ENCODE results near the gene KLK4. TPM values are rescaled to one million over a fixed set of nuclear protein-coding genes. Genes with fewer than 3 reads are reported as not detected.

Gene KLK4
- total RNA-seq, 1 experiment from 2014 or later = 0.84 TPM

GRCh38 chr19:50861010-50861409 is 50.2 kb downstream of the KLK4 start:
- Histone ChIP-seq H3K9me3 (ENCODE audit: control insufficient read depth in 1 of 2, insufficient read depth in 1 of 2, low read depth in 1 of 2, low read length in 2 of 2) (peaks cover 0 to 11% of the 10 kb centered on the region in 2 experiments; a peak in 1 of 4 replicates), H3K27ac (ENCODE audit: low read depth, low read length) (no peak overlapping the region), H3K4me1 (ENCODE audit: control insufficient read depth in 1 of 2, insufficient read depth in 2 of 2, low read length in 2 of 2) (no peaks in the 10 kb centered on the region), H2AFZ (ENCODE audit: low read depth, low read length, poor library complexity, severe bottlenecking) (no peak overlapping the region), H3K4me3 (replicated peaks in 1 of 2; ENCODE audit: low read depth in 1 of 2, low read length in 2 of 2) (no peak overlapping the region), H4K20me1 (ENCODE audit: insufficient read depth) (no peaks in the 10 kb centered on the region), H3K27me3 (ENCODE audit: insufficient read depth, low read length) (peaks cover 23% of the 10 kb centered on the region; the same call in 1 of the 2 replicates), H3K79me2 (ENCODE audit: insufficient read depth, low read length) (no peaks in the 10 kb centered on the region), H3K9me2 (ENCODE audit: insufficient read depth) (no peaks in the 10 kb centered on the region), H3K4me2 (ENCODE audit: low read length) (no peak overlapping the region), H3K9ac (ENCODE audit: low read length) (no peak overlapping the region), H3K36me3 (ENCODE audit: control insufficient read depth in 1 of 2, insufficient read depth in 2 of 2, low read length in 2 of 2) (no peaks in the 10 kb centered on the region)
- intact Hi-C loops (cut with micrococcal nuclease) = no loop called here
- BruUV-seq (replicated peaks) = no TSS peak
- TF ChIP-seq FOSL1 (IDR thresholded peaks at IDR 0.05; ENCODE audit: low read depth) (no peak), RAD21 (IDR thresholded peaks at IDR 0.05; ENCODE audit: low read depth) (no peak), POLR2AphosphoS5 (IDR thresholded peaks at IDR 0.05; ENCODE audit: low read depth, low read length) (no peak), CEBPB (IDR thresholded peaks at IDR 0.05; ENCODE audit: low read depth) (no peak), EZH2 (IDR thresholded peaks at IDR 0.05) (no peak), REST (IDR thresholded peaks at IDR 0.05; ENCODE audit: low read depth) (no peak), EZH2phosphoT487 (IDR thresholded peaks at IDR 0.05; ENCODE audit: borderline replicate concordance) (no peak), SIN3A (IDR thresholded peaks at IDR 0.05; ENCODE audit: low read depth) (no peak), EGR1 (IDR thresholded peaks at IDR 0.05; ENCODE audit: low read depth) (no peak), ELF1 (IDR thresholded peaks at IDR 0.05; ENCODE audit: borderline replicate concordance, low read depth) (no peak), YY1 (IDR thresholded peaks at IDR 0.05; ENCODE audit: extremely low read depth, insufficient replicate concordance, low read depth, low read length) (no peak), ZNF274 (IDR thresholded peaks at IDR 0.05; ENCODE audit: low read depth, low read length) (no peak), SP1 (IDR thresholded peaks at IDR 0.05; ENCODE audit: low read depth) (no peak), CBX3 (IDR thresholded peaks at IDR 0.05; ENCODE audit: low read depth) (no peak), TCF7L2 (IDR thresholded peaks at IDR 0.05; ENCODE audit: borderline replicate concordance, extremely low read depth, insufficient read depth, insufficient read length) (no peak), JUND (IDR thresholded peaks at IDR 0.05) (no peak), ZFX (IDR thresholded peaks at IDR 0.05) (no peak)
- TF ChIP-seq, protein P1, sequence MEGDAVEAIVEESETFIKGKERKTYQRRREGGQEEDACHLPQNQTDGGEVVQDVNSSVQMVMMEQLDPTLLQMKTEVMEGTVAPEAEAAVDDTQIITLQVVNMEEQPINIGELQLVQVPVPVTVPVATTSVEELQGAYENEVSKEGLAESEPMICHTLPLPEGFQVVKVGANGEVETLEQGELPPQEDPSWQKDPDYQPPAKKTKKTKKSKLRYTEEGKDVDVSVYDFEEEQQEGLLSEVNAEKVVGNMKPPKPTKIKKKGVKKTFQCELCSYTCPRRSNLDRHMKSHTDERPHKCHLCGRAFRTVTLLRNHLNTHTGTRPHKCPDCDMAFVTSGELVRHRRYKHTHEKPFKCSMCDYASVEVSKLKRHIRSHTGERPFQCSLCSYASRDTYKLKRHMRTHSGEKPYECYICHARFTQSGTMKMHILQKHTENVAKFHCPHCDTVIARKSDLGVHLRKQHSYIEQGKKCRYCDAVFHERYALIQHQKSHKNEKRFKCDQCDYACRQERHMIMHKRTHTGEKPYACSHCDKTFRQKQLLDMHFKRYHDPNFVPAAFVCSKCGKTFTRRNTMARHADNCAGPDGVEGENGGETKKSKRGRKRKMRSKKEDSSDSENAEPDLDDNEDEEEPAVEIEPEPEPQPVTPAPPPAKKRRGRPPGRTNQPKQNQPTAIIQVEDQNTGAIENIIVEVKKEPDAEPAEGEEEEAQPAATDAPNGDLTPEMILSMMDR (IDR thresholded peaks at IDR 0.05 in 2 of 3, conservative IDR thresholded peaks at IDR 0.05 in 1 of 3; ENCODE audit: borderline replicate concordance in 1 of 3, insufficient read depth in 1 of 3, low read depth in 2 of 3, low read length in 2 of 3) = no peak
- TF ChIP-seq, protein P2, sequence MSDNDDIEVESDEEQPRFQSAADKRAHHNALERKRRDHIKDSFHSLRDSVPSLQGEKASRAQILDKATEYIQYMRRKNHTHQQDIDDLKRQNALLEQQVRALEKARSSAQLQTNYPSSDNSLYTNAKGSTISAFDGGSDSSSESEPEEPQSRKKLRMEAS (IDR thresholded peaks at IDR 0.05) = no peak
- TF ChIP-seq, protein P3, sequence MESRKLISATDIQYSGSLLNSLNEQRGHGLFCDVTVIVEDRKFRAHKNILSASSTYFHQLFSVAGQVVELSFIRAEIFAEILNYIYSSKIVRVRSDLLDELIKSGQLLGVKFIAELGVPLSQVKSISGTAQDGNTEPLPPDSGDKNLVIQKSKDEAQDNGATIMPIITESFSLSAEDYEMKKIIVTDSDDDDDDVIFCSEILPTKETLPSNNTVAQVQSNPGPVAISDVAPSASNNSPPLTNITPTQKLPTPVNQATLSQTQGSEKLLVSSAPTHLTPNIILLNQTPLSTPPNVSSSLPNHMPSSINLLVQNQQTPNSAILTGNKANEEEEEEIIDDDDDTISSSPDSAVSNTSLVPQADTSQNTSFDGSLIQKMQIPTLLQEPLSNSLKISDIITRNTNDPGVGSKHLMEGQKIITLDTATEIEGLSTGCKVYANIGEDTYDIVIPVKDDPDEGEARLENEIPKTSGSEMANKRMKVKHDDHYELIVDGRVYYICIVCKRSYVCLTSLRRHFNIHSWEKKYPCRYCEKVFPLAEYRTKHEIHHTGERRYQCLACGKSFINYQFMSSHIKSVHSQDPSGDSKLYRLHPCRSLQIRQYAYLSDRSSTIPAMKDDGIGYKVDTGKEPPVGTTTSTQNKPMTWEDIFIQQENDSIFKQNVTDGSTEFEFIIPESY (IDR thresholded peaks at IDR 0.05; ENCODE audit: extremely low read depth, insufficient replicate concordance, low read length) = no peak
- ChIA-PET POLR2A (no interaction called here), CTCF (no interaction called here), RAD21 (ENCODE audit: low non-redundant PET in 1 of 2, low total read pairs in 2 of 2, uncharacterized antibody in 2 of 2, unreplicated experiment in 2 of 2) (no interaction called here)
- DNase-seq (ENCODE audit: low read depth, low spot score) = no peak
- no peak for ATAC-seq
